Activated naive CD4-positive, alpha-beta T cell treated with anti-CD3 and anti-CD28 coated beads, Interleukin-2, amount 10 ng/mL, durations not matched to agents 7 days and 5 days (primary cell): ENCODE measurements around the gene PIK3R2.
"Not testable (repeated sequence)": the region's sequence is repeated elsewhere in the genome, so short reads cannot be mapped to it uniquely, and the experiment has no call there.

Source experiments
- CTCF ChIA-PET: fragments of 350-600 bp; sonication (Branson Sonifier 250); formaldehyde crosslinking; loops from one replicate; lab custom pipeline; 2021; ENCODE audit warnings: antibody characterized with exemption; lab: Charles Lee
- DNase-seq: peaks from one replicate; pipeline ENCODE4 v3.0.0-alpha.2; 2020
- H3K27ac Mint-ChIP-seq: one replicate; pipeline ENCODE4 v1.8.0; 2021; ENCODE audit warnings: mild to moderate bottlenecking, moderate library complexity, mixed read lengths
- H3K27me3 Mint-ChIP-seq: one replicate; pipeline ENCODE4 v1.8.0; 2021; ENCODE audit warnings: mild to moderate bottlenecking, mixed read lengths
- H3K36me3 Mint-ChIP-seq: one replicate; pipeline ENCODE4 v1.8.0; 2021; ENCODE audit warnings: mixed read lengths
- H3K4me1 Mint-ChIP-seq: one replicate; pipeline ENCODE4 v1.8.0; 2021; ENCODE audit warnings: mixed read lengths
- H3K4me3 Mint-ChIP-seq: one replicate; pipeline ENCODE4 v1.8.0; 2021; ENCODE audit warnings: mild to moderate bottlenecking, moderate library complexity, mixed read lengths
- H3K9me3 Mint-ChIP-seq: one replicate; pipeline ENCODE4 v1.8.0; 2021; ENCODE audit warnings: mixed read lengths

The PIK3R2 gene

DNA sequence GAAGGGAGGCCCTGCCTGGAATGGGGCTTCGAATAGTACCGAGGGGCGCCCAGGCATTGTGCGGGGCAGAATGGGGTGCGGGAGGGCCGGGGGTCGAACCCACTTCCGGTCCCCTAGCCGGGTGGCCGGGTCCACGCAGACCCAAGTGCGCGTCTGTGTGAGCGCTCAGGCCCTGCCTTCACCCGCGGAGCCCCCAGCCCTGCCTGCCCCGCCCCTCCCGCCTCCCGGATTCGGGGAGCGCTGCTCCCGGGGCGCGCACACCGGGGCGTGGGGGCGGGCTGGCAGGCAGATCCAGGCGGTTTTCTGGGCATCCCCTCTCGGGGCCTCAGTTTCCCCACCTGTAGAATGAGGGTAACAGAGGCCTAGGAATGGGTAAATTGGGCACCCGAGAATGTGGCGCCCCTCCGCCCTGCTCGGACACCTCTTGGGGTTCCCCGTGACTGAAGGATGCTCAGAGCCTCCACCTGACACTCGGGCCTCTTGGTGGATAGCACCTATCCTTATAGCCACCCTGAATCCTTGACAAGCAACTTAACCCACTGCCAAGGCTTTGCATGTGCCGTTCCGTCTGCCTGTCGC is 682 bp downstream of the PIK3R2 start:
- peaks cover 9% of the 10 kb centered on the region for H3K36me3 Mint-ChIP-seq
- CTCF ChIA-PET, result interaction anchor here (1.5 to 1.7 kb wide), 2 partner anchors 40 to 146 kb away, joined by 4 read pairs; no protein-coding TSS in a partner anchor
- peak overlapping the region; percentile 80 for H3K4me3 Mint-ChIP-seq
- H3K27me3 Mint-ChIP-seq, result no peaks in the 10 kb centered on the region
- no peaks in the 10 kb centered on the region for H3K9me3 Mint-ChIP-seq
- DNase-seq, result peak; percentile 64
- H3K4me1 Mint-ChIP-seq, result peaks cover 30% of the 10 kb centered on the region
- peak overlapping the region; percentile 82 for H3K27ac Mint-ChIP-seq

DNA sequence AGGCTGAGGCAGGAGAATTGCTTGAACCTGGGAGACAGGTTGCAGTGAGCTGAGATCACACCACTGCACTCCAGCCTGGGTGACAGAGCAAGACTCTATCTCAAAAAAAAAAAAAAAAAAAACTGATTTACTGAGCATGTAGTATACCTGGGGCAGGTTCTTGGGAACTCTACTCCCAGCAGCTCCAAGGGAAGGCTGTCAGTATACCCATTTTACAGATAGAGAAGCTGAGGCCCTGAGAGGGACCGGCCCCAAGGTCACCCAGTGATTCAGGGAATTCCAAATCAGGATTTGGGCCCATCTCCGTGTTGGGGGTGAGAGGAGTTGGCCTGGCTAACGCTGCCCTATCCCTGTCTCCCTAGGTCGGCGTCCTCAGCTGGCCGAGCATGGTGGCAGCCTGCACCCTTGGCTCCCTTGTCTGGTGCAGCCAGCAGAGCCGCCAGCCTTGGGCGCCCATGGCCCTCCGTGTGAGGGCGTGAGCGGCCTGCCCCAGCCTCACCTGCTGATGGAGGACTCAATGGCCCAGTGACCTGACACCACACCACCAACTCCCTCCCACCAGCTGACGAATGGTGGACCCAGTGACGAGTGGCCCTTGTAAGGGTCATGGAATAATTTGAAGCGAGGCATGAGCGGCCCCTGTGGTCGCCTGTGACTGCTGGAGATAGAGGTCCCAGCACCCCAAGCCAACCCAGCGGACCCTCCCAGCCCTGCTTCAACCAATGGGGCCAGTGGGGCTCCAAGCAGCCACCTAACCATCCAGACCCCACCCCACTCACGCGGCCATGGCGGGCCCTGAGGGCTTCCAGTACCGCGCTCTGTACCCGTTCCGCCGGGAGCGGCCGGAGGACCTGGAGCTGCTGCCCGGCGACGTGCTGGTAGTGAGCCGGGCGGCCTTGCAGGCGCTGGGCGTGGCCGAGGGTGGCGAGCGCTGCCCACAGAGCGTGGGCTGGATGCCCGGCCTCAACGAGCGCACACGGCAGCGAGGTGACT is 2.4 kb downstream of the PIK3R2 start:
- Mint-ChIP-seq H3K36me3 (peaks cover 5% of the 10 kb centered on the region), H3K27ac (no peak overlapping the region), H3K27me3 (no peaks in the 10 kb centered on the region), H3K9me3 (no peaks in the 10 kb centered on the region), H3K4me1 (peaks cover 31% of the 10 kb centered on the region), H3K4me3 (peak overlapping the region; percentile 13)
- DNase-seq, result no peak
- CTCF ChIA-PET, result interaction anchor here (1.5 to 1.7 kb wide), 2 partner anchors 42 to 148 kb away, joined by 4 read pairs; no protein-coding TSS in a partner anchor

DNA sequence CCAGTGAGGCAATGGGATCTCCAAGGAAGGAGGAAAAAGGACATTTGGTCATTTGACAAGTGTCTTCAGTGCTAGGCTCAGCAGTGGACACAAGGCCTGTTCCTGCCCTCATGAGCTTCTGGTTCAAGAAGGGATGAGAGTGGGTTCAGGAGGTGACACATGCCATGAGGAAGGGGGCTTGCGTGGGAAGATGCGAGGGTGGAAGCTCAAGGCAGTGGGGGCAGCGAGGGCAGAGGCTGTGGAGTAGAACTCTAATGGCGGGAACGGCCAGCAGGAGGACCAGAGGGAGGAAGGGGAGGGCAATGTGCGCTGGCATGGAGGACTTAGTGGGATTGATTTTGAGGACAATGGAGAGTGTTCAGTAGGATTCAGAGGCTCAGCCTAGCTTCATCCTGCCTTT is 3.3 kb downstream of the PIK3R2 start:
- H3K4me3 Mint-ChIP-seq, result no peak overlapping the region
- peaks cover 5% of the 10 kb centered on the region for H3K36me3 Mint-ChIP-seq
- no peaks in the 10 kb centered on the region for H3K9me3 Mint-ChIP-seq
- no peak overlapping the region for H3K27ac Mint-ChIP-seq
- CTCF ChIA-PET, result no interaction called here
- no peaks in the 10 kb centered on the region for H3K27me3 Mint-ChIP-seq
- no peak for DNase-seq
- H3K4me1 Mint-ChIP-seq, result peaks cover 33% of the 10 kb centered on the region

DNA sequence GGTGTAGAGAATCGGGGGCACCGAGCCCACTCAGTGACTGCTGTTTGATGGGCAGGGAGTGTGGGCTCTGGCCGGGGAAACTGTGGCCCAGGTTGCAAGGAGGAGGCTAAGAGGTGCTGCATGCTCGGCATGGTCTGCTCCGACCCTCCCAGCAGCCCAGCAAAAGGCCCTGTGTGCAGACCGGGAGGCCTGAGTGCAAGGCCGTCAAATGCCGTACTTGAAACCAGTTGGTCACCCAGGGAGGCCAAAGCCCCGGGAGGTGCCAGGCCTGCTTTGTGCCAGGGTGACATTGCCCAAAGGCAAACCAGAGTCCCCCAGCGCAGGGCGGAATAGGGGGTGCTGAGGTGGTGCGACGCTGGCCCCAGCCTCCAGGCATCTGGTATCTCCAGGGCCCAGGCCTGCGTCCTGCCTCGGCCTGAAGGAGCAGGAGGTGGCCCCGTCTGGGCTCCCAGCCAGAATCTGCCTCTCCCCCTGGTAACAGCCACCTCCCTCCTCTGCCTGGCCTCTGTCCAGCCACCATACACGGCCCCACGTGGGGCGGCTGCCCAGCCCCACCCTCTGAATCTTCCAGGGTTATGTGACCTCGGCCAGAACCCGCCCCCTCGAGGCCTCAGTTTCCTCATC is 4.0 kb downstream of the PIK3R2 start:
- Mint-ChIP-seq H3K36me3 (peaks cover 5% of the 10 kb centered on the region), H3K27me3 (no peaks in the 10 kb centered on the region), H3K9me3 (no peaks in the 10 kb centered on the region), H3K27ac (no peak overlapping the region), H3K4me3 (no peak overlapping the region), H3K4me1 (peaks cover 28% of the 10 kb centered on the region)
- CTCF ChIA-PET, result no interaction called here
- no peak for DNase-seq

DNA sequence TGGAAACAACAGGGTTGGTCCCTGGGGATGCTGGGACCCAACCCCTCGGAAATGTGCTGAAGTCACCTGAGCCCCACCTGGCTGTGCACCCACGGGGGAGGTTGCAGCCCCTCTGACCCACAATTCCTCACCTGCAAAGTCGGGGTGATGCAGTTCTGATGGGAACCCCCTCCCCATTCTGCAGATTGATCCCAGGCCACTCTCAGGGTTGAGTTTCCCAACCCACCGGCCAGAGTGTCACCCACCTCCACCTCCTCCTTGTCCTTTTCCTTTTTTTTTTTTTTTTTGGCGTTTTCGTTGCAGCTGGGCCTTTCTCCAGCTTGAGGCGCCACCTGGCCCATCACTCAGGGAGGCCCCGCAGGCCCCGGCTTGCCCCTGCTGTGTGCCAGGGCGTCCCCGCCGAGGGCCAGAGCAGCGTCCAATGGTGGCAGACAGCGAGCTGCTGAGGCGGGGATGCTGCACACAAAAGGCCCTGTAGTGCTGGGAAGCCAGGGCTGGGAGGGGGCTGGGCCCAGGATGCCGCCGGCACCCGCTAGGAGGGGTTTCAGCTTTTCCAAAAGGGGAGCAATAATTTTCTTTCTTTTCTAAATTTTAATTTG is 4.6 kb downstream of the PIK3R2 start:
- H3K9me3 Mint-ChIP-seq, result no peaks in the 10 kb centered on the region
- CTCF ChIA-PET, result no interaction called here
- no peaks in the 10 kb centered on the region for H3K27me3 Mint-ChIP-seq
- peaks cover 24% of the 10 kb centered on the region for H3K4me1 Mint-ChIP-seq
- H3K36me3 Mint-ChIP-seq, result peaks cover 4% of the 10 kb centered on the region
- H3K27ac Mint-ChIP-seq, result no peak overlapping the region
- no peak for DNase-seq
- H3K4me3 Mint-ChIP-seq, result no peak overlapping the region

DNA sequence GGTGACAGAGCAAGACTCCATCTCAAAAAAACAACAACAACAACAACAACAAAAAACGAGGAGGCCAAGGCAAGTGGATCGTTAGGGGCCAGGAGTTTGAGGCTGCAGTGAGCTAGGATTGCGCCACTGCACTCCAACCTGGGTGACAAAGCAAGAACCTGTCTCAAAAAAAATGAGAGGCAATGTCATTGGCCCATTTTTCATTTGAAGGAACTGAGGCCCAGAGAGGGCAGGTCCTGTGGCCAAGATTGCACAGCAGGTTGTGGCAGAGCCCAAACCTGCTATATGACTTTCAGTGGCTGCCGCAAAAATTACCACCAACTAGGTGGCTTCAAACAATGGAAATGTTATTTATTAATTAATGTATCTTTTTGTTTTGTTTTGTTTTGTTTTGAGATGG is 5.5 kb downstream of the PIK3R2 start:
- H3K27me3 Mint-ChIP-seq, result no peaks in the 10 kb centered on the region
- H3K4me1 Mint-ChIP-seq, result peaks cover 24% of the 10 kb centered on the region
- no peak overlapping the region for H3K27ac Mint-ChIP-seq
- peaks cover 10% of the 10 kb centered on the region for H3K36me3 Mint-ChIP-seq
- DNase-seq, result no peak
- CTCF ChIA-PET, result no interaction called here
- H3K9me3 Mint-ChIP-seq, result no peaks in the 10 kb centered on the region
- no peak overlapping the region for H3K4me3 Mint-ChIP-seq

DNA sequence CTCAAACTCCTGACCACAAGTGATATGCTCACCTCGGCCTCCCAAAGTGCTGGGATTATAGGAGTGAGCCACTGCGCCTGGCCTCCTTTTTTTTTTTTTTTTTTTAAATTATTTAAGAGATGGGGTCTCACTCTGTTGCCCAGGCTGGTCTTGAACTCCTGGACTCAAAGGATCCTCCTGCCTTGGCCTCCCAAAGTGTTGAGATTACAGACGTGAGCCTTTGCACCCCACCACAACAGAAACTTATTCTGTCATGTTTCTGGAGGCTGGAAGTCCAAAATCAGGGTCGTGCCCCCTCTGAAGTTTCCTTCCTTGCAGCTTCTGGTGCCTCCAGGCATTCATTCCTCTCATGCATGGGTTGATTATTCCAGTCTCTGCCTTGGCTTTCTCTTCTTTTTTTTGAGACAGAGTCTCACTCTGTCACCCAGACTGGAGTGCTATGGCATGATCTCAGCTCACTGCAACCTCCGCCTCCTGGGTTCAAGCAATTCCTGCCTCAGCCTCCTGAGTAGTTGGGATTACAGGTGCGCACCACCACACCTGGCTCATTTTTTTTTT is 6.2 kb downstream of the PIK3R2 start:
- CTCF ChIA-PET, result interaction anchor here (1.0 to 2.0 kb wide), 2 partner anchors 7 to 47 kb away, joined by 3 to 9 read pairs; no protein-coding TSS in a partner anchor
- H3K27me3 Mint-ChIP-seq, H3K27ac Mint-ChIP-seq, H3K4me3 Mint-ChIP-seq, DNase-seq, H3K9me3 Mint-ChIP-seq: not testable (repeated sequence)
- Mint-ChIP-seq H3K4me1 (peaks cover 19% of the 10 kb centered on the region), H3K36me3 (peaks cover 13% of the 10 kb centered on the region)

DNA sequence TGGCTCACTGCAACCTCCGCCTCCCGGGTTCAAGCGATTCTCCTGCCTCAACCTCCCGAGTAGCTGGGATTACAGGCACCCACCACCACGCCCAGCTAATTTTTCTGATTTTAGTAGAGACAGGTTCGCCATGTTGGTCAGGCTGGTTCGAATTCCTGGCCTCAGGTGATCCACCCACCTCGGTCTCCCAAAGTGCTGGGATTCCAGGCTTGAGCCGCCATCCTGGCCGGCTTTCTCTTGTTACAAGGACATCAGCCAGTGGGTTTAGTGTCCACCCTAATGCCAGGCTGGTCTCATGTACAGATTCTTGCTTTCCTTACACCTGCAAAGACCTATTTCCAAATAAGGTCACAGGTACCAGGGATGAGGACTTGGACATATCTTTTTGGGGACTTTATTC is 6.8 kb downstream of the PIK3R2 start:
- no peaks in the 10 kb centered on the region for H3K9me3 Mint-ChIP-seq
- no peak overlapping the region for H3K27ac Mint-ChIP-seq
- H3K4me1 Mint-ChIP-seq, result peaks cover 14% of the 10 kb centered on the region
- CTCF ChIA-PET, result interaction anchor here (1.0 to 2.0 kb wide), 5 partner anchors 8 to 50 kb away, joined by 3 to 9 read pairs (median 3); no protein-coding TSS in a partner anchor
- peaks cover 13% of the 10 kb centered on the region for H3K36me3 Mint-ChIP-seq
- no peaks in the 10 kb centered on the region for H3K27me3 Mint-ChIP-seq
- DNase-seq, result no peak
- no peak overlapping the region for H3K4me3 Mint-ChIP-seq

DNA sequence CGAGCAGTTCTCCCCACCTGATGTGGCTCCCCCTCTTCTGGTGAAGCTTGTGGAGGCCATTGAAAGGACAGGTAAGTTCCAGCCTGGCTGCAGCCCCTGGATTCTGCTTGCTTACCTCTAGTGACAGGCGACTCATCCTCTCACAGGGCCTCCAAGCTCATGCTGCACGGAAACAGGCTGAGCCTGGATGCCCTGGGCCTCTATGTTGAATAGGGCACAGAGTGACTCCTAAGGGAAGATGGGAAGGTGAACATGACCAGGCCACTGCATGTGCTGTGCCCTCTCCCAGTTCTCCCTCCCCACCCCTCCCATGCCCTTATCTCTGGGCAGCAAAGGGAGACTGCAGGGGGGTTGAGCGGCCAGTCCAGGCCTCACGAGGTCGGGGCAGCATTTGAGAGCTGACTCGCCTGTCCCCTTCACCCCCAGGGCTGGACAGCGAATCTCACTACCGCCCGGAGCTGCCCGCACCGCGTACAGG is 7.6 kb downstream of the PIK3R2 start:
- CTCF ChIA-PET, result interaction anchor here (0.8 to 2.0 kb wide), 5 partner anchors 9 to 51 kb away, joined by 3 to 9 read pairs (median 3); no protein-coding TSS in a partner anchor
- Mint-ChIP-seq H3K27ac (peak overlapping the region; percentile 75), H3K4me1 (peaks cover 14% of the 10 kb centered on the region), H3K4me3 (peak overlapping the region; percentile 50), H3K9me3 (no peaks in the 10 kb centered on the region), H3K36me3 (peaks cover 11% of the 10 kb centered on the region), H3K27me3 (no peaks in the 10 kb centered on the region)
- no peak for DNase-seq

DNA sequence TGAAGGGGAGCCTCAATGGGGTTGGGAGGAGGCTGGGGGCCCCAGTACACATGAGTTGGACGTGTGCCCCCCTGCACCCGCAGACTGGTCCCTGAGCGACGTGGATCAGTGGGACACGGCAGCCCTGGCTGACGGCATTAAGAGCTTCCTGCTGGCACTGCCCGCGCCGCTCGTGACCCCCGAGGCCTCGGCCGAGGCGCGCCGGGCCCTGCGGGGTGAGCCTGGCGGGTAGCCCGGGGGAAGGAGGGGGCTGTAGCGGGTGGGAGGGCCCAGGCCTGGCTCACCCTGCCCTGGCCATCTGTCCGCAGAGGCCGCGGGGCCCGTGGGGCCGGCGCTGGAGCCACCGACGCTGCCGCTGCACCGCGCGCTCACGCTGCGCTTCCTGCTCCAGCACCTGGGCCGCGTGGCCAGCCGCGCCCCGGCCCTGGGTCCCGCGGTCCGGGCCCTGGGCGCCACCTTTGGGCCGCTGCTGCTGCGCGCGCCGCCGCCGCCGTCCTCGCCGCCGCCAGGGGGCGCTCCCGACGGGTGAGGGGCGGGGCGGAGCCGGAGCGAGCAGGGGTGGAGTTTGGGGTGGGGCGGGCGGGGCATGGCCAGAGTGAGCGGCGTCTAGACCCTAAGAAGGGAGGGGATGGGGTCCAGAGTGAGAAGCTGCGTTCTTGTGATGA is 8.1 kb downstream of the PIK3R2 start:
- Mint-ChIP-seq H3K9me3 (no peaks in the 10 kb centered on the region), H3K4me3 (peak overlapping the region; percentile 50), H3K27ac (peak overlapping the region; percentile 75), H3K27me3 (no peaks in the 10 kb centered on the region), H3K4me1 (peaks cover 14% of the 10 kb centered on the region), H3K36me3 (peaks cover 17% of the 10 kb centered on the region)
- peak; percentile 80 for DNase-seq
- CTCF ChIA-PET, result interaction anchor here (0.7 to 2.0 kb wide), 6 partner anchors 9 to 51 kb away, joined by 3 to 9 read pairs (median 3); no protein-coding TSS in a partner anchor

DNA sequence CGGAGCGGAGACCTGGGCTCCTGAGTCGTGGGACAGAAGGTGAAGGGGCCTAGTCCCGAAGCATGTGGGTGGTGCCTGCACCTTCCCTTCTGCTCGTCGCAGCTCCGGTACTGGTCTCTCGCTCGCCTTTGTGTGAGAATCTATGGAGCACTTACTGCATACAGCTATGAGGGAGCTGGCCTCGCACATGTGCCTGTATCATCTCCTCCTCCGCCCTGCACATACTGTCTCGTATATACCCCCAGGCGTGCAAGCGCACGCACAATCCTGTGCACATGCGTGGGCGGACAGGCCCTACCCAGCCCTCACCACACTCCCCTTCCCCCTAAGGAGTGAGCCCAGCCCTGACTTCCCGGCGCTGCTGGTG is 8.7 kb downstream of the PIK3R2 start:
- Mint-ChIP-seq H3K4me3 (no peak overlapping the region), H3K4me1 (peaks cover 9% of the 10 kb centered on the region)

DNA sequence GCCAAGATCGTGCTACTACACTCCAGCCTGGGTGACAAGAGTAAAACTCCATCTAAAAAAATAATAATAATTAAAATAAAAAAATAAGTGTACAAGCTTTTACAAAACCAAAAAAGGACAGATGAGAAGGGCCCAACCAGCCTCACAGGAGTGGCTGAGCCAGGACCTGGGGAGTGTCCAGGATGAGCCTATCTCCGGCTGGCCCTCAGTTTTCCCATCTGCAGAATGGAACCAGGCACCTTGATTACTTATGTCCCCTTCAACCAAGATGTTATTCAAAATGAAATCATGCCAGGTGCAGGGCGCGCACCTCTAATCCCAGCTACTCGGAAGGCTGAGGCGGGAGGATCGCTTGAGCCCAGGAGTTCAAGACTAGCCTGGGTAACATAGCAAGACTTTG is 11.1 kb downstream of the PIK3R2 start:
- CTCF ChIA-PET, result interaction anchor here (1.0 to 6.2 kb wide), 4 partner anchors 10 to 167 kb away, joined by 3 to 57 read pairs (median 9); no protein-coding TSS in a partner anchor
- Mint-ChIP-seq H3K27ac (no peak overlapping the region), H3K4me1 (peaks cover 13% of the 10 kb centered on the region), H3K4me3 (no peak overlapping the region), H3K9me3 (no peaks in the 10 kb centered on the region), H3K27me3 (no peaks in the 10 kb centered on the region), H3K36me3 (peaks cover 27% of the 10 kb centered on the region)
- no peak for DNase-seq

More for the DNA sequence above, 8.7 kb downstream of the PIK3R2 start:
- H3K36me3 Mint-ChIP-seq, result peaks cover 20% of the 10 kb centered on the region
- no peak for DNase-seq
- no peaks in the 10 kb centered on the region for H3K27me3 Mint-ChIP-seq
- no peak overlapping the region for H3K27ac Mint-ChIP-seq
- CTCF ChIA-PET, result interaction anchor here (0.7 to 0.9 kb wide), 2 partner anchors 19 to 52 kb away, joined by 3 read pairs; no protein-coding TSS in a partner anchor
- no peaks in the 10 kb centered on the region for H3K9me3 Mint-ChIP-seq
